HUES6 (cell line): ENCODE measurements around the gene EBF3.
"Not testable (repeated sequence)": the region's sequence is repeated elsewhere in the genome, so short reads cannot be mapped to it uniquely, and the experiment has no call there.

Experiments used
- H3K27ac ChIP-seq: 2 replicates; pipeline ENCODE4 v1.7.0; 2013; ENCODE audit warnings: low read depth, mild to moderate bottlenecking, low read length, inconsistent platforms
- H3K27me3 ChIP-seq: 2 replicates; pipeline ENCODE4 v1.6.1; 2013; ENCODE audit warnings: low read length; ENCODE audit not compliant: control insufficient read depth, insufficient read depth
- H3K36me3 ChIP-seq: 2 replicates; pipeline ENCODE4 v1.6.1; 2013; ENCODE audit warnings: low read length; ENCODE audit not compliant: control insufficient read depth, insufficient read depth
- H3K4me1 ChIP-seq: 2 replicates; pipeline ENCODE4 v1.6.1; 2013; ENCODE audit warnings: low read length; ENCODE audit not compliant: control insufficient read depth, insufficient read depth
- H3K4me3 ChIP-seq: 2 replicates; pipeline ENCODE4 v1.5.1; 2013; ENCODE audit warnings: low read depth, low read length
- H3K9ac ChIP-seq: one replicate; pipeline ENCODE4 v1.6.1; 2013; ENCODE audit warnings: mild to moderate bottlenecking, low read length
- H3K9me3 ChIP-seq: 2 replicates; pipeline ENCODE4 v1.6.1; 2013; ENCODE audit warnings: low read depth, low read length; ENCODE audit not compliant: control insufficient read depth, insufficient read depth

EBF3 gene

DNA sequence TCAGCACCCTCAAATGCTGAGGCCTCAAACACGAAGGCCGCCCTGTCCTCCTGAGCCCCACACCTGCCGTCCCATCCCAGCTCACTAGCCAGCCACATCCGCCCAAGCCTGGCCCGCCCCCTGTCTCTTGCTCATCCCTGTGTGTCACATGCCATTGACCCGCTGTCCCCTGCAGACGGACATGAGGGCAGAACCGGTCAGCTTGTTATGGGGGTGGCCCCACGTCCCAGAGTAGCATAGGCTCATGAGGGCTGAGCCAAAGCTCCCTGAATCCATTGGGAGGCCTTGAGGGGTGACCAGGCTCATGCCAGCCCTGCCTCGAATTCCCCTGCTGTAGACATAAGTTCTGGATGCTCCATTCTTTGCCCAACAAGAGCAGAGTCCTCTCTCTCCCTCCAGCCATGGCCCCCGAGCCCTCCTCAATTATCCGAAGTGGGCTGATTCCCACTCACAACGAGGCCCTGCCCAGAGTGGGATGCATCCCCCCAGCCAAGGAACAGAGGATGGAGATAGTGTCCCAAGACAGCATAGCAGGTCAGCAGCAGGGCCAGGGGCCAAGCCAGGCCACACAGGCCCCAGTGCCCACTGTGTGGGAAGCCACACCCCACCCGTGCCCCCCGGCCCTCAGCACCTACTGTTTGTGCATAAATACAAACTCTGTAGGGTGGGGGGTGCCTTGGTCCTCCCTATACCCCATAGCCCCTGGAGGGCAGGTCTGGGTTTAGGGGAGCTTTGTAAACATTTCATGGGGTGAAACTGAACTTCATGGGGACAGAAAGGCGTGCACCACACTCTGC lies 42.1 kb downstream of the EBF3 start:
- Histone ChIP-seq H3K27ac (no peak overlapping the region), H3K9me3 (no peaks in the 10 kb centered on the region), H3K4me1 (no peaks in the 10 kb centered on the region), H3K36me3 (no peaks in the 10 kb centered on the region), H3K27me3 (no peaks in the 10 kb centered on the region), H3K9ac (no peak overlapping the region), H3K4me3 (no peak overlapping the region)

DNA sequence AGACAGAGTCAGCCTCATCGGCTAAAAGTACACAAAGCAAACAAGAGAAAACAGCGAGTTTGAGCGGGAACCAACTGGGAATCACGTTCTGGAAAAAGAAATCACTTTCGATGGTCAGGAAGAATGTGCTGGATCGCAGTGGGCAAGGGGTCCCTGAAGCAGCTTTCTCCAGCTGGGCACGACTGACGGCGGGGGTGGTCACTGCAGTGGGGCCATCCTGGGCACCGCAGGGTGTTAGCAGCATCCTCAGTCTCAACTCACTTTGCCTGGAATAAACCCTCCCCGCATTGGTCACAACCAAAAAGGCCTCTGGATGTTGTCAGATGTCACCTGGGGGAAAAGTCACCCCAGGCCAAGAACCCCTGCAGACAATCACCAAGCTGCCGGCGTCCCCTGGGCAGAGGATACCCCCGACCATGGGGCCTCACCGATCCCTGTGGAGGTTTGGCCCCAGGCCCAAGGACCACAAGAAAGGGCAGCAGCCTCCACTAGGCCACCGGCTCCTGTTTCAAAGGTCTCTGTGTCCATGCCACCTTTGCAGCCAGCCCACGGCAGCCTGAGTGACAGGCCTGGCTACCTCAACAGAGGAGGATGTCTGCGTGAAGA lies 42.9 kb downstream of the EBF3 start:
- Histone ChIP-seq H3K36me3 (no peaks in the 10 kb centered on the region), H3K4me3 (no peak overlapping the region), H3K9ac (no peak overlapping the region), H3K27me3 (no peaks in the 10 kb centered on the region), H3K27ac (no peak overlapping the region), H3K9me3 (no peaks in the 10 kb centered on the region), H3K4me1 (no peaks in the 10 kb centered on the region)

DNA sequence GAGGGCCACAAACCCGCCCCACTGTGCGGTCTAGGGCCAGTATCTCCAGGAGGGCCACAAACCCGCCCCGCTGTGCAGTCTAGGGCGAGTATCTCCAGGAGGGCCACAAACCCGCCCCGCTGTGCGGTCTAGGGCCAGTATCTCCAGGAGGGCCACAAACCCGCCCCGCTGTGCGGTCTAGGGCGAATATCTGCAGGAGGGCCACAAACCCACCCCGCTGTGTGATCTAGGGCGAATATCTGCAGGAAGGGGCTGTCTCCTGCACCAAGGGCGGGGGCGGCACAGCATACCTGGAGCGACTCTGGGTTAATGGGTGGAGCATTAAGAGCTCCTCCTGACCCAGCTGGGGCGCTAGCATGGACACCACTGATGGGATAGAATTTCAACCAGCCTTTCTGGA lies 43.9 kb downstream of the EBF3 start:
- not testable (repeated sequence) for H3K27ac ChIP-seq, H3K36me3 ChIP-seq, H3K4me1 ChIP-seq, H3K27me3 ChIP-seq, H3K4me3 ChIP-seq, H3K9ac ChIP-seq, H3K9me3 ChIP-seq

DNA sequence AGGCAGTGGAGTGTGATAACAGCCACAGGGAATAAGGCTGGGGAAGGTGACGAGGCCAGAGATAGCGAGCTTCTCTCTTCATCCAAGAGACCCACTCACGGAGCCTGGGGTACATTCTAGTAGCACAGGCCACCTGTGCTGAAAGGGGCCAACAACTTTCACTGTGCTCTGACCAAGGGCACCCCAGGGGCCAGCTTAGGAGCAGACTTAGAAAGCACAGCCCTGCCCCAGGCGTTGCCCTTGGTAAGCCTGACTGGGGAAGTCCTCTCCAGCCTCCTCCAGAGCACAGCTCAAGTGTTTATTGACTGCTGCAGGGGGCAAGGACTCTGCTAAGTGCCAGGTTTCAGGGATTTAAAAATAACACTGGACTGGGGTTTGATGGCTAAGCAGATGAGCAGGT lies 44.7 kb downstream of the EBF3 start:
- no peak overlapping the region for H3K9ac ChIP-seq
- no peaks in the 10 kb centered on the region for H3K9me3 ChIP-seq
- no peaks in the 10 kb centered on the region for H3K4me1 ChIP-seq
- H3K4me3 ChIP-seq, result no peak overlapping the region
- H3K36me3 ChIP-seq, result no peaks in the 10 kb centered on the region
- no peaks in the 10 kb centered on the region for H3K27me3 ChIP-seq
- no peak overlapping the region for H3K27ac ChIP-seq

DNA sequence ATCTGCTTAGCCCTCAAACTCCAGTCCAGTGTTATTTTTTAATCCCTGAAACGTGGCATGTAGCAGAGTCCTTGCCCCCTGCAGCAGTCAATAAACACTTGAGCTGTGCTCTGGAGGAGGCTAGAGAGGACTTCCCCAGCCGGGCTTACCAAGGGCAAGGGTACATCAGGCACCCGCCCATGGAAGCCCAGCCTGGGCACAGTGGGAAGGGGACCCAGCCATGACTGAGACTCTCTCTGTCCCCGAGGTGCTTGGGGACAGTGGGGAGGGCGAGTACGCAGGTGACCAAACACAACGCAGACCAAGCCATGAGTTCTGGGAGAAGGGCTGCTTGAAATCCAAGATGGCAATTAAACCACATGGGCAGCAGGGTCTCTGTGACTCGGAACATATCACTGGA lies 45.2 kb downstream of the EBF3 start:
- Histone ChIP-seq H3K36me3 (no peaks in the 10 kb centered on the region), H3K4me1 (no peaks in the 10 kb centered on the region)

DNA sequence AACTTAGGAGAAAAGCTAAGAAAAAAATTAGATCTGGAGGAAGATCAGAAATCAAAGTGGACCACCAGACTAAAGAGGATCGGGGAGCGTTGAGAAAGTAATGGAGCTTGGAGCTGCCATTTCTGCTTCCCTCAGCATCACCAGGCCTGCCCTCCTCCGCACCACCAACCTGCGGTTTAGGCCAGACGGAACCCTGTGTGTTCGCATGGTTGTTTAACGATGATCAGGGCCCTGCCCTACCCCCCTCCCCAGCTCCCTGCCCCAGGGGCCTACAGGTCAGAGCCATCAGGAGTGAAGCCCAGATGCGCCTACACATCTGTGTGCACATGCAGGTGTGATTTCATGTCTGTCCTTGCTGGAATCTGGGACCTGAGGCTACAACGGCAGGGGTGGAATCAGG lies 45.7 kb downstream of the EBF3 start:
- Histone ChIP-seq H3K9me3 (no peaks in the 10 kb centered on the region), H3K9ac (no peak overlapping the region), H3K4me3 (no peak overlapping the region), H3K27me3 (no peaks in the 10 kb centered on the region), H3K4me1 (no peaks in the 10 kb centered on the region), H3K36me3 (no peaks in the 10 kb centered on the region), H3K27ac (no peak overlapping the region)

More for the DNA sequence above, 45.2 kb downstream of the EBF3 start:
- H3K27ac ChIP-seq, result no peak overlapping the region
- no peak overlapping the region for H3K4me3 ChIP-seq
- H3K27me3 ChIP-seq, result no peaks in the 10 kb centered on the region
- no peaks in the 10 kb centered on the region for H3K9me3 ChIP-seq
- no peak overlapping the region for H3K9ac ChIP-seq

DNA sequence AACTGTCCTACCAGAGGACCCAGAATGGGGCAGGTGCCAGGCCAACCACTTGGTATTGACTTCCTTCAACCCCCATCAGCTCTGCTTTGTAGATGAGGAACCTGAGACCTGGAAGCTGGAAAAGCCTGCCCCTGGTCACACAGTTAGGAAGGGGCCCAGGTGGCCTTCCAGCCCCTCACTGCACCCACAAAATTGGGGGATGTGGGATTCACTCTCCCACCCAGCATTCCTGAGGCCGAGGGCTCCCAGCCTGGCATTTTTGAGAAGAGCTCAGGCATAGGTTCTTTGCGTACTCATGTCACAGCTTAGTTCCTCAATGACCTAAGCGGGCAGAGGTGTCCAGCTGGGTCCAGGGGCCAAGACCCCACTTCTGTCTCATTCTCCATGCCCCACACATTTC lies 46.1 kb downstream of the EBF3 start:
- H3K36me3 ChIP-seq, result no peaks in the 10 kb centered on the region
- H3K27ac ChIP-seq, result no peak overlapping the region
- H3K9ac ChIP-seq, result no peak overlapping the region
- peaks cover 3% of the 10 kb centered on the region; the same call in 1 of the 2 replicates for H3K4me1 ChIP-seq
- no peaks in the 10 kb centered on the region for H3K9me3 ChIP-seq
- H3K27me3 ChIP-seq, result no peaks in the 10 kb centered on the region
- no peak overlapping the region for H3K4me3 ChIP-seq

DNA sequence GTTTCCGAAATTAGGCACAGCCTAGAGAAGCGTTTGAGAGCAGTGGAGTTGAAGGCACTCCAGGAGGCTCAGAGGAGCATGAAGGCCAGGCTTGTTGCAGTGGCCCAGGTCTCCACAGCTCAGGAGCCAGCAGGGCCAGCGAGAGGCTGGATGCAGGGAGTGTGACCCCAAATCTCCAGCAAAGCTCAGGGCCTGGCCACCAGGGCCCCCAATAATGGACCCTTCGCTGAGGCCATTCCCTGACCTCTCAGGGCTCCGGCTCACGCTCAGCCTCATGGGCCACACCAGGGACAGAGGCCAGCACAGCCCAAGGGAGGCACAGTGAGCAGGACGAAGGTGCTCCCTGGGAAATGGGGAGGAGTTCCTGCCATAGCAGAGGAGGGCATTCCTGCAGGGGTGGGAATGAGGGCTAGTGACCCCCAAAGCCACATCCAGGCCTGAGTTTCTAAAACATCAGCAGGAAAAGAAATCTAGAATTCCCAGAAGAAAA lies 47.5 kb downstream of the EBF3 start:
- H3K27ac ChIP-seq, result no peak overlapping the region
- H3K4me1 ChIP-seq, result peaks cover 16% of the 10 kb centered on the region; the same call in 1 of the 2 replicates
- no peaks in the 10 kb centered on the region for H3K9me3 ChIP-seq
- no peaks in the 10 kb centered on the region for H3K27me3 ChIP-seq
- H3K36me3 ChIP-seq, result no peaks in the 10 kb centered on the region
- no peak overlapping the region for H3K4me3 ChIP-seq
- no peak overlapping the region for H3K9ac ChIP-seq

DNA sequence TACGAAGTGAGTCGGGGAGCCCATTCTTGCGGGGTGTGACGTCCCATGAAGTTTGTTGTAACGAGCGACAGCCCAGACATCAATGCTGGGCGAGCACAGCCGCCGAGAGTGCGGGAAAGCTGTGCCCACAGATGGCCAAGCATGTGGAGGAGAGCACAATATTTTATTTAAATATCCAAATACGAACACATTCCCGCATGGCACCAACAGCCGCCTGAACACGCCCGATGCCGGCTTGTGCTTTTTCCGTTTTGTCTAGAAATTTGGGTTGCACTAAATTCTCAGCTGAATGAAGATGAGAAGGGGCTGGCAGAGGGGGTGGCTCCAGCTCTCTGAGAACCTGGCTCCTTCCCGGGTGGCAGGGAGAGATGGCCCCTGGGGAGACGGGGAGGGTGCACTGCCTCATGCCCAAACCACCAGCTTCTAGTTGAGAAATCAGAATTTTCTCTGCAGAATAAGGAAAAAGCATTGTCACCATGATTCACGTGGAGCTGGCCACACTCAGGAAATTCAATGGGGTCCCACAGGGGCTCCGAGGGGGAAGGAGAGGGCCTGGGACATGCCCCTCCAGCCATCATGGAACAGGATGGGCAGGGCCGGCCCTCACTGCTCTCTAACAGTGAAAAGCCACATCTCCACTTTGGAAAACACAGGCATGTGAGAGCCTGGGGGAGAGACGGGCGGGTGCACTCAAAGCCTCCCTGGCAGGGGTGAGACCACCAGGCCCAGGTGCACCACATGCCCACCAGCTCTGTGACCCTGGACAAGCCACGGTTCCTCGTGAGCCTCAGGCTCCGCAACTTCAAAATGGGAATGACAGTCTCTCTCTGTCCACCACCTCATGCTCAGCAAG lies 48.3 kb downstream of the EBF3 start:
- H3K36me3 ChIP-seq, result no peaks in the 10 kb centered on the region
- H3K4me1 ChIP-seq, result peaks cover 16% of the 10 kb centered on the region; the same call in 1 of the 2 replicates
- H3K27ac ChIP-seq, result no peak overlapping the region
- no peaks in the 10 kb centered on the region for H3K27me3 ChIP-seq
- no peak overlapping the region for H3K9ac ChIP-seq
- H3K4me3 ChIP-seq, result no peak overlapping the region
- no peaks in the 10 kb centered on the region for H3K9me3 ChIP-seq

DNA sequence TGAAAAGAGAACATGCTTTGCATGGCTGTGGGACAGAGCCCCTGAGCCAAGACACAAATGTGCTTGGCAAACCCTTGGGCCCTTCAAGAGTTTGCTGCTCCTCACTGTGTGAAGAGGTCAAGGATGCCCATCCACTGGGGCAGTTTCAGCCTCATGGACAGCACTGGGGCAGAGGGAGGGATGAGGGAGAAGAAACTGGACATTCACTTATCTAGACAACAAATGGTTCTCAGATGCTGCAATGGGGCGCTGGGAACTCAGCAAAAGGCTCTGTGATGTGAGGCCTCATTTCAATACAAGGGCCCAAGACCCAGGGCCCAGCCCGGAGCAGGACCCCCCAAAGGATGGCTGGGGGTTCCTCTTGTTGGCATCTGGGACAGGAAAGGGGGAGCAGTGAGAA lies 49.1 kb downstream of the EBF3 start:
- peaks cover 16% of the 10 kb centered on the region; the same call in 1 of the 2 replicates for H3K4me1 ChIP-seq
- H3K9me3 ChIP-seq, result no peaks in the 10 kb centered on the region
- no peak overlapping the region for H3K9ac ChIP-seq
- H3K27ac ChIP-seq, result no peak overlapping the region
- H3K4me3 ChIP-seq, result no peak overlapping the region
- H3K27me3 ChIP-seq, result no peaks in the 10 kb centered on the region
- H3K36me3 ChIP-seq, result no peaks in the 10 kb centered on the region
